Measurements from ENCODE around the gene WEE1.

Gene WEE1

DNA sequence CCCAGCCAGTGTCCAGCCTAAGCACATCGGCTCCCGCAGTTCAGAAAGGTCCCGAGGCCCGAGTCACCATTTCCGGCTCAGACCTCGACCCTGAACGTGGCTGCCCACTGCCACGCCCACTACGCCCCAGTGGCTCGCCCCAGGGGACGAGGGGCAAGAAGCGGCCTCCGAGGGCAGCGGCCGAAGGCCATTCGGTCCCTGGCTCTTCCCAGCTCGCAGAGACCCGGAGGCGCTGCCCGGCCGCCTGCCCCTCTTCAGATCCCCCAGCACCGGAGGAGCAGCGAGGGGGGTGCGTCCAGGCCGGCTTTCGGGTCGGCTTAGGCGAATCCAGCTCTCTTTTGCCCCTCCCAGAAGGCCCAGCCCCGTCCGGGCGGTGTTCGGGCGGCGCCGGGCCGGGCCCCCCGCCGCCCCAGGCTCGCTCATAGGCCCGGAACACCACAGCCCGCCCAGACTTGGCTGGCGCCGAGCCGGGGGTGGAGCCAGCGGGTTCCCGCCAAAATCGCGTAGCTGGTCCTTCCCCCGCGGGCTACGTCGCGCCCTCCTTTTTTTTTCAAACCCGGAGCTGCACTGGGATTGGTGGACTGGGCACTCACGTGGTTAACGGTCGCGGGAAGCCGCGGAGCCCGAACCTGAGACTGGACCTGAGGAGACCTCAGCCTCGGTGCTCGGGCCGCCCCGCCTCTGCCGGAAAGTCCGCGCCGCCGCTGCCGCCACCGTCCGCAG, at the start of gene WEE1:
WEE1 (plus strand) TSS at position 619 of the 723 bp plus-strand sequence. CDS start 264 bp downstream, outside the sequence.
- H3K4me1 ChIP-seq = peaks cover 22 to 50% (median 42%) of the 10 kb centered on the region in 10 experiments
- H3K4me3 ChIP-seq = peak within 1 kb of the TSS; percentile 71 to 99 (median 96)
- no peaks in the 10 kb centered on the region for H3K27me3 ChIP-seq
- H3K27ac ChIP-seq = peak within 1 kb of the TSS; percentile 52 to 98 (median 95)
- H3K9me3 ChIP-seq (replicated peaks in 1 of 11) = no peaks in the 10 kb centered on the region
- peak within 1 kb of the TSS; percentile 86 to 98 (median 95) for H3K9ac ChIP-seq
- H4K20me1 ChIP-seq = peaks cover 0 to 43% (median 26%) of the 10 kb centered on the region in 11 experiments; a peak in 14 of 22 replicates
- peaks cover 0 to 27% (median 20%) of the 10 kb centered on the region in 11 experiments; a peak in 15 of 22 replicates for H3K36me3 ChIP-seq
- peak within 1 kb of the TSS; percentile 85 to 97 (median 94) for H3K4me2 ChIP-seq
- no peak for TF ChIP-seq Cebpa-rat (IDR thresholded peaks at IDR 0.05)

- Histone ChIP-seq H3K36me3 (peaks cover 57 to 95% (median 77%) of the 10 kb centered on the region in 11 experiments), H3K4me2 (no peak overlapping the region), H3K9me3 (replicated peaks in 1 of 11) (no peaks in the 10 kb centered on the region), H4K20me1 (no peaks in the 10 kb centered on the region), H3K4me1 (no peaks in the 10 kb centered on the region), H3K9ac (no peak overlapping the region), H3K27ac (no peak overlapping the region), H3K27me3 (no peaks in the 10 kb centered on the region), H3K4me3 (no peak overlapping the region)
- no peak for TF ChIP-seq Cebpa-rat (IDR thresholded peaks at IDR 0.05)
Observed at GRCh38 chr11:9524001-9524400, 49.5 kb upstream of the WEE1 start.

DNA sequence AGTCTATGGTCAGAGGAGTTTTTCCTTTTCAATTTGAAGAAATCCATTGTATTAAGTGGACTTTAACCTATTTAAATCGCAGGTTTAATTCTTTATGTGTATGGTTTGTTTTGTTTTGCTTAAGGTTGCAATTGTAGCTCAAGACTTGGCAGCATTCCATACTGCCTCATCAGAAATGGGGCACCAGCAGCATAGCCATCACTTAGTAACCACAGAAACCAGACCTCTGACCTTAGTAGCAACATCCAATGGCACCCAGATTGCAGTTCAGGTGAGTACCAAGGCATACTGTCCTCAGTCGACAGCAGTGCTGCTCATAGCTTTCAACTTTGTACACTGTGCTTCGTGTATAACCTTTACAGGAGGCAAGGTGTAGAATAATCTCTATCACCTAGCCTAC, 48.4 kb upstream of the WEE1 start:
- TF ChIP-seq Cebpa-rat (IDR thresholded peaks at IDR 0.05) = no peak
- peaks cover 55 to 94% (median 70%) of the 10 kb centered on the region in 11 experiments for H3K36me3 ChIP-seq
- no peak overlapping the region for H3K9ac ChIP-seq
- H3K9me3 ChIP-seq (replicated peaks in 1 of 11) = no peaks in the 10 kb centered on the region
- no peaks in the 10 kb centered on the region for H3K4me1 ChIP-seq
- H3K4me3 ChIP-seq = no peak overlapping the region
- no peaks in the 10 kb centered on the region for H4K20me1 ChIP-seq
- no peak overlapping the region for H3K4me2 ChIP-seq
- H3K27ac ChIP-seq = no peak overlapping the region
- H3K27me3 ChIP-seq = no peaks in the 10 kb centered on the region

DNA sequence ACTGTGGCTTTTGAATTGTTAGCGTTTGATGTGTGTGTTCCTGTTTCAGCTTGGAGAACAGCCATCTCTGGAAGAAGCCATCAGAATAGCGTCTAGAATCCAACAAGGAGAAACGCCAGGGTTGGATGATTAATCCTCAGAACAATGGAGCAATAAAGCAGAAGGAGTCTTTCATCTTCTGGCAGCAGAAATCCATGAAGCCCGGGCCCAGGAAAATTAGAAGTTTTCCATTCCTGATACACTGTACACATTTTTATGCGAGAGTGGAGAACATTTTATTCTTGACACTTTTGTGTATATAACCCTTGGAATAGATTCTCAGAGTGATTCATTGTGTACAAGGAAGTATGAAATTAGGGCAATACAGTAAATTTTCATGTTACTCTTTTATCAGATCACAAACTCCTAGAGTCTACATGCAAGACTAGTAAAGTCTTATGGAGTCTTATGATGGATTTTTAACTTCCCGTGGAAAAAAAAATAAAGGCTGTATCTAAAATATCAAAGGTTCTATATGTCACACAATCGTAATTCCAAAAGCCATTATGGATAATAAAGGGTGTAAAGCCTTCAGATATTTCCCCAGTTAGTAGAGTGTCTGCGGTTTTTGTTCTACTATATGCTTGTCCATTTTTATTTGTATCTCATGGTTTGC, 45.9 kb upstream of the WEE1 start:
- Histone ChIP-seq H3K27ac (no peak overlapping the region), H3K27me3 (no peaks in the 10 kb centered on the region), H3K4me2 (no peak overlapping the region), H3K4me1 (no peaks in the 10 kb centered on the region), H3K4me3 (no peak overlapping the region), H4K20me1 (no peaks in the 10 kb centered on the region), H3K36me3 (peaks cover 43 to 69% (median 51%) of the 10 kb centered on the region in 11 experiments), H3K9me3 (replicated peaks in 1 of 11) (no peaks in the 10 kb centered on the region), H3K9ac (no peak overlapping the region)
- no peak for TF ChIP-seq Cebpa-rat (IDR thresholded peaks at IDR 0.05)

GRCh38 chr11:9528136-9528501, 45.4 kb upstream of the WEE1 start:
- no peak for TF ChIP-seq Cebpa-rat (IDR thresholded peaks at IDR 0.05)
- Histone ChIP-seq H3K9me3 (replicated peaks in 1 of 11) (no peaks in the 10 kb centered on the region), H3K4me3 (no peak overlapping the region), H3K27me3 (no peaks in the 10 kb centered on the region), H3K9ac (no peak overlapping the region), H3K27ac (no peak overlapping the region), H4K20me1 (no peaks in the 10 kb centered on the region), H3K36me3 (peaks cover 42 to 64% (median 47%) of the 10 kb centered on the region in 11 experiments), H3K4me2 (no peak overlapping the region), H3K4me1 (no peaks in the 10 kb centered on the region)

DNA sequence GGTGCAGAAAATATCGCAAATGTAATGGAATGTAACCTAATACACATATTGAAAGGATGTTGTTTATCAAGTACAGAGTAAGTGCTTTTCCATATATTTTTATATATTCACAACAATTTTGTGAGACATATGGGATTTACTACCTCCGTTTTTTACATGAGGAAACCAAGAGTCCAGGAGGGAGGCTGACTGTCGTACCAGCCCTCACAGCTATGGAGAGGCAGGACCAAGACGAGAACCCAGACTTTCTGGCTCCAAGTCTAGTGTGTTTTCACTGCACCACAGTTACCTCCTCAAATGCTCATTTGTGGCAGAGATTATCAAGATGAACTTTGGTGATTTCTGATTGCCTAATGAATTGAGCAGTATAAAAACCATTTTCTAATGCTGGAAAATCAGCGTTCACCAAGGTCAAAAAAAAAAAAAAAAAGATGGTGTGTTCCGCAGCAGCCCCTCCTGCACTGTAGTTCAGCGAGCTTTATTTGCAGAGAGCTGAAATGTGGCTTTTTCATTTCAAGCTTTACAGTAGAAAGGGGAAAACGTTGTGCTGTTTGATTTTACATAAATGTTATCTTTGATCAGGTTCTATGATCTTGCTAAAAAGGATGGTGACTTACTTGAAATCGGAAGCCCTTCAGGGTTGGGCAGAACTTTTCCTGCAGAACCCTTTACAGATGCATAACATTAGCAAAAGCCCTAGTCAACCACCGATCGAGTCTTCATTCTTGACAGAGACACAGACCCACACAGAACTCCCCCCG, 44.7 kb upstream of the WEE1 start:
- Histone ChIP-seq H3K36me3 (peaks cover 42 to 62% (median 47%) of the 10 kb centered on the region in 11 experiments), H3K4me3 (no peak overlapping the region), H3K27me3 (no peaks in the 10 kb centered on the region), H3K9me3 (replicated peaks in 1 of 11) (no peaks in the 10 kb centered on the region), H3K27ac (no peak overlapping the region), H3K4me2 (no peak overlapping the region), H3K9ac (no peak overlapping the region), H4K20me1 (no peaks in the 10 kb centered on the region), H3K4me1 (no peaks in the 10 kb centered on the region)
- TF ChIP-seq Cebpa-rat (IDR thresholded peaks at IDR 0.05) = no peak

- no peak overlapping the region for H3K4me3 ChIP-seq
- H3K36me3 ChIP-seq = peaks cover 41 to 56% (median 46%) of the 10 kb centered on the region in 11 experiments
Observed at GRCh38 chr11:9529334-9529650, 44.2 kb upstream of the WEE1 start.

DNA sequence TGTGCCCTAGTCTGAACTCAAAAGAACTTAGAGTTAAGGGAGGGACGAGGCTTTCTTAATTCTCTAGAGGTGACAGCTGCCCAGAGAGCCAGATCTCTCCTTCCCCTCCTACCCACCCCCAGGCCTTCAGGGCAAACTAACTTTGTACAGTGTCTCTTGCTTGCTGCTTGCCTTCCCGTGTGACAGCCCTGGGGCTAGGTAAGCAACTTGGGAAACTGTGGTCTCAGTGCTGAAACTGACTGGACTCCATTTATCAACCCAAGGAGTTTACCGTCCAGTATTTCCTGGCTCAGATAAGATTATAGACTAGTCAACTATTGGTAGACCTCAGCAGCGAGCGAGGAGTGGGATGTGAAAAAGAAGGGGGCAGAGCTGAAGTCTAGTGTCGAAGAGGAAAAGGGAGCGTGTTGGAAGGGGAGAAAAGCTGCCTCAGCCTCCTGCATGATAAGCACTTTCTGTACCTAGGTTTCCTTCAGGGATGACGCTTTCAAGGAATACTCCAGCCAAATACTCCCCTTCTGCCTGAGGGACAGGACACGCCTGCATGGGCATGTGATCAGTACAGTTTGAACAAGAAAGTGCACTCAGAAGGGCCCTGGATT, 43.3 kb upstream of the WEE1 start:
- Histone ChIP-seq H3K9me3 (replicated peaks in 1 of 11) (no peaks in the 10 kb centered on the region), H3K4me3 (no peak overlapping the region), H3K36me3 (peaks cover 32 to 48% (median 38%) of the 10 kb centered on the region in 11 experiments), H3K4me2 (no peak overlapping the region), H3K4me1 (peaks cover 0 to 8% (median 4%) of the 10 kb centered on the region in 10 experiments; a peak in 5 of 20 replicates), H3K27ac (no peak overlapping the region), H3K27me3 (no peaks in the 10 kb centered on the region), H4K20me1 (no peaks in the 10 kb centered on the region), H3K9ac (no peak overlapping the region)
- no peak for TF ChIP-seq Cebpa-rat (IDR thresholded peaks at IDR 0.05)

More at GRCh38 chr11:9529334-9529650, 44.2 kb upstream of the WEE1 start:
- Histone ChIP-seq H3K27ac (no peak overlapping the region), H3K9ac (no peak overlapping the region), H3K4me2 (no peak overlapping the region), H4K20me1 (no peaks in the 10 kb centered on the region), H3K27me3 (no peaks in the 10 kb centered on the region), H3K4me1 (no peaks in the 10 kb centered on the region), H3K9me3 (replicated peaks in 1 of 11) (no peaks in the 10 kb centered on the region)
- TF ChIP-seq Cebpa-rat (IDR thresholded peaks at IDR 0.05) = no peak

Data from BLaER1 treated with 17β-estradiol and CSF1 and Interleukin-3, amounts not matched to agents 10 nM and 100 nM (cell line).